ENCODE data around the gene PSAT1.

The PSAT1 gene

GRCh38 chr9:78311886-78312524 is 15.1 kb downstream of the PSAT1 start:
- TF ChIP-seq SIN3A (IDR thresholded peaks at IDR 0.05; ENCODE audit: borderline replicate concordance, insufficient read depth, low read length): no peak
- TF ChIP-seq TAF1 (IDR thresholded peaks at IDR 0.05; ENCODE audit: borderline replicate concordance, insufficient read depth, low read length): no peak
- TF ChIP-seq POLR2AphosphoS5 (IDR thresholded peaks at IDR 0.05; ENCODE audit: low read depth, low read length): no peak
- no peak for TF ChIP-seq FOXP2 (optimal IDR thresholded peaks at IDR 0.05; ENCODE audit: borderline replicate concordance, extremely low read depth, extremely low read length, insufficient read depth)
- no peak for TF ChIP-seq REST (IDR thresholded peaks at IDR 0.05; ENCODE audit: insufficient read depth in 1 of 2, low read depth in 2 of 2, low read length in 2 of 2)

- no peak for TF ChIP-seq TAF1 (IDR thresholded peaks at IDR 0.05; ENCODE audit: borderline replicate concordance, insufficient read depth, low read length)
- no peak for TF ChIP-seq REST (IDR thresholded peaks at IDR 0.05; ENCODE audit: insufficient read depth in 1 of 2, low read depth in 2 of 2, low read length in 2 of 2)
Measured at GRCh38 chr9:78314550-78314949, 17.6 kb downstream of the PSAT1 start.

GRCh38 chr9:78314953-78315870 is 18.3 kb downstream of the PSAT1 start:
- TF ChIP-seq POLR2AphosphoS5 (IDR thresholded peaks at IDR 0.05; ENCODE audit: low read depth, low read length) (no peak), FOXP2 (optimal IDR thresholded peaks at IDR 0.05; ENCODE audit: borderline replicate concordance, extremely low read depth, extremely low read length, insufficient read depth) (no peak), SIN3A (IDR thresholded peaks at IDR 0.05; ENCODE audit: borderline replicate concordance, insufficient read depth, low read length) (no peak), REST (IDR thresholded peaks at IDR 0.05; ENCODE audit: insufficient read depth in 1 of 2, low read depth in 2 of 2, low read length in 2 of 2) (no peak), TAF1 (IDR thresholded peaks at IDR 0.05; ENCODE audit: borderline replicate concordance, insufficient read depth, low read length) (no peak)

- TF ChIP-seq FOXP2 (optimal IDR thresholded peaks at IDR 0.05; ENCODE audit: borderline replicate concordance, extremely low read depth, extremely low read length, insufficient read depth) (no peak), TAF1 (IDR thresholded peaks at IDR 0.05; ENCODE audit: borderline replicate concordance, insufficient read depth, low read length) (no peak), REST (IDR thresholded peaks at IDR 0.05; ENCODE audit: insufficient read depth in 1 of 2, low read depth in 2 of 2, low read length in 2 of 2) (no peak), SIN3A (IDR thresholded peaks at IDR 0.05; ENCODE audit: borderline replicate concordance, insufficient read depth, low read length) (no peak), POLR2AphosphoS5 (IDR thresholded peaks at IDR 0.05; ENCODE audit: low read depth, low read length) (no peak)
Measured at GRCh38 chr9:78316166-78316892, 19.4 kb downstream of the PSAT1 start.
